GM19025 (cell line): ENCODE results near the gene RPUSD4.
A peak's percentile ranks its signal among the peaks of the same experiment; 100 is the strongest.
"Not testable (repeated sequence)": the region's sequence is repeated elsewhere in the genome, so short reads cannot be mapped to it uniquely, and the experiment has no call there.

ENCODE experiments used
- ATAC-seq: cut with Tn5 transposase; IDR thresholded peaks from one replicate; pipeline ENCODE4 v1.9.1; 2021; ENCODE audit warnings: mild to moderate bottlenecking, low read depth, moderate library complexity; ENCODE audit not compliant: unreplicated experiment

RPUSD4 gene, protein sequence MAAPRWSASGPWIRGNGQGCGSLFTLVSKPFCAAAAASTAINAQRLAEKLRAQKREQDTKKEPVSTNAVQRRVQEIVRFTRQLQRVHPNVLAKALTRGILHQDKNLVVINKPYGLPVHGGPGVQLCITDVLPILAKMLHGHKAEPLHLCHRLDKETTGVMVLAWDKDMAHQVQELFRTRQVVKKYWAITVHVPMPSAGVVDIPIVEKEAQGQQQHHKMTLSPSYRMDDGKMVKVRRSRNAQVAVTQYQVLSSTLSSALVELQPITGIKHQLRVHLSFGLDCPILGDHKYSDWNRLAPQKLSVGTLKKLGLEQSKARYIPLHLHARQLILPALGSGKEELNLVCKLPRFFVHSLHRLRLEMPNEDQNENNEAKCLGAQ

DNA sequence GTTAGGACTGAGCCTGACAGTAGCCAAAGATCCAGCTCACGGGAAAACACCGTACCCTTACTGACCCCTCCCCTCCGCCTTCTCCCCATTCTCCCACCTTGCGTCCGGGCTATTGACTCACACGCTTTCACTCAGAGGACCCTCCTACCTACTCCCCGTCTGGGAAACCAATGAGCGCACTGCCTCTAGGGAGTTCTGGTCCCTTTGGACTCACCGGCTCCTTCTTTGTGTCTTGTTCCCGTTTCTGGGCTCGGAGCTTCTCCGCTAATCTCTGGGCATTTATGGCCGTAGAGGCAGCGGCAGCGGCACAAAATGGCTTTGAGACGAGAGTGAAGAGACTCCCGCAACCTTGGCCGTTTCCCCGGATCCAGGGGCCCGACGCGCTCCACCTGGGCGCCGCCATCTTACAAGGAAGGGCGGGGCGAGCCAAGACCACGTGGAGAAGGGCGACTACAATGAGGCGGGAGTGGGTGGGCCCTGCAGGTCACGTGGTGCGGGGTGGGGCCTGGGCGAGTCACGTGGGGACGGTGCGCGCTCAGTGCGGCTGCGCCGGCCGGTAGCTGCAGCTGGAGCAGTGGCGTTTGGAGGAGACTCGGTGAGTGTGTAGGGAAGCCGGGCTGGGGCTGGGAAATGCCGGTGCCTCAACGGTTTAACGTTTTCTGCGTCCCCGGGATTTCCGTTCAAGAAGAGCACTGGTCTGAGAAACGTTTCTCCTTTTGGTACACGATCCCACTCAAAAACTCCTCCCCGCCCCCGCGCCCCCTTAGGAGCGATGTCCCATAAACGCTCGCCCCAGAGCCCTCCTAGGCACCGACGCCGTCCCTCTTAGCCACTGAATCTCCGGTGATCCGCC, at the start of gene RPUSD4, which contains the start of gene FAM118B:
Gene RPUSD4 (minus strand): TSS at position 415 of the 853 bp plus-strand sequence. CDS start 12 bp downstream, at position 403.
Gene FAM118B (plus strand): TSS at position 547 of the 853 bp plus-strand sequence. CDS start 23,220 bp downstream, outside the sequence.
- ATAC-seq, result peak; percentile 94

DNA sequence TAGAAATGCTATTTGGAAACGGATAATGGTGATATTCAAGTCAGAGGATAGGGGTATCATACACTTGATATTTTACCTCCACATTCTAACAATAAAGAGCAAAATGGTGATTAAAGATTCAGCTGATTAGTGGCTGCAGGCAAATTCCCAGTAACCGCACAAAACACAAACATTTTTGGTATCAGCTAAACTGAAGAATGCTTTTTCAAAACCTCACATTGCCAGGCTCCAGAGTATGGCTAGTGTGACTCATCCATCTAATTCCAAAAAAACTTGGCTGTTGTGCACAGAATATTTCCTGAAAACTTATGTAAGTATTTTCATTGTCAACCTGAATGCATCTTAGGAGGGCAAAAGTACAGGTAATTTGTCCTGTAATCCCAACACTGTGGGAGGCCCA, 46.3 kb upstream of the RPUSD4 start:
- ATAC-seq, result no peak

DNA sequence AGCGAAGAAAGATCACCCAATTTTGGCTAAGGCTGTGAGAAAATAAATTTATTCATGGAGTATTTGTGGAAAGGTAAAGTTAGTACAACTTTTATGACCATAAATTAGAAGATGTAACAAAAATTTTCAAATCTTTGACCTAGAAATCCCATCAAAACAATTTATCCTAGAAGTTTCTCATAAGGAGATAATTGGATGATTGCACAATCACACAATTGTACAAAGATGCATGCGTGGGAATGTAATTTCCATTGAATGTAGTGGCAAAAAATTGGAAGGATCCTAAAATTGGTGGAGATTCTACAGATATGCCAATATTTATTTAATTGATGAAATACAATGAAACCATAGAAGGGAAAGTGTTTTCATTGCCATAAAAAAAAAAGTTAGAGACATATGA, 45.7 kb upstream of the RPUSD4 start:
- ATAC-seq, result no peak

DNA sequence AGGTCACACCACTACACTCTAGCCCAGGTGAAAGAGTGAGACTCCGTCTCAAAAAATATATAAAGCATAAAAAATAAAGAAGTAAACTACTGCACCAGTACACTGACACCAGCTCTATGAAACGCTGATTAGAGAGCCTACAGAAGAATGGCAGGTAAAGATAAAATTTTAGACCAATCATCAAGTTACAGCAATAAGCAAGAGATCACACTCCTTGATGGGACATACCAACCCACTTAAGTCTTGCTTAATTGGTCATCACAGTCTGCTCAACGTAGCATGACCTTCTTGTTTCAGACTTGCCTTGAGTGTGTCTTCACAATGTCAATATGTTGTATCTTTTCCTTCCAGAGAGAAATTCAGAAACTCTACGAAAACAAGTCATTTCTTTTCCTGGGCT, 44.8 kb upstream of the RPUSD4 start:
- ATAC-seq, result no peak

DNA sequence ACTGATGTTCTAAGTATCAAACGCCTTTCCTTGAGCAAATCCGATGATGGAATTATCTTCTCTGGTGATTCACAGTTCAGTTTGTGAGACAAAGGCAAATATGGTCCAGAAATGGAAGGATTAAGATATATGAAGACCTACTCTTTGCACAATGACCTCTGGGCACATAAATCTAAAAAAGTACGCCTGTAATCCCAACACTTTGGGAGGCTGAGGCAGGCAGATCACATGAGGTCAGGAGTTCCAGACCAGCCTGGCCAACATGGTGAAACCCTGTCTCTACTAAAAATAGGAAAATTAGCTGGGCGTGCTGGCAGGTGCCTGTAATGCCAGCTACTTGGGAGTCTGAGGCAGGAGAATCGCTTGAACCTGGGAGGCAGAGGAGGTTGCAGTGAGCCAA, 44.1 kb upstream of the RPUSD4 start:
- not testable (repeated sequence) for ATAC-seq

DNA sequence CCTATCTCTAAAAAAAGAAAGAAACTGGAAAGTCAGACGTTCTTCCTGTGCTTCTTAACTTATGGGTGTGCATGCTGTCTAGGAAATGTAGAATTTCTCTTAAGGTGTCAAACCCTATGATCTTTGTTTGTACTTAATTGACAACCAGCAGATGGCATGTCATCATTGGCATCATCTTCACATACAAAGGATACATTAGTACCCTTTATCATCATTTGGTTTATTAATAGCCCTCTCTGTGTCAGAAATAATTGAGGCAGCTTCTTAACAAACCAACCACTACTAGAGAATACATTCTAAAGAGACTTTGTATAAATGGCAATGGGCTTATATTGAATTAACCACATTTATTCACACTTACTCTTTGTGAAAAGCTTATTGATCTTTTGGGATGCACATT, 43.4 kb upstream of the RPUSD4 start:
- no peak for ATAC-seq

DNA sequence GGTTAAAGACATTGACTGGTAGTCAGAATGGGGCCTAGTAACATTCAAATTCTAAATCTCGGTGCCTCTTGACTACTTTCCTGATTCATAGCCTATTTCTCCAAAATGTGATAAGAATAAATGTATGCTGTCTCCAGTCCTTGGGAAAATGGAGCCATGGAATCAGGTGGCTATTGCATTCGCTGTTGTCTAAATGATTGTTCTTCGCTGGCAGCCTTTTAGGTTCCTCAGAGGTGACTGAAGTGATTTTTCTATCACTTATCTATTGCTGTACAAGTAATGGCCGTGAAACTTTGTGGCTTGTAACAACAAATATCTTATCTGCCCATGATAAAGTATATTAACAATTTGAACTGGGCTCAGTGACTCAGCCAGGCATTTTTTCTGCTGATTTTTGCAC, 41.8 kb upstream of the RPUSD4 start:
- ATAC-seq, result no peak

DNA sequence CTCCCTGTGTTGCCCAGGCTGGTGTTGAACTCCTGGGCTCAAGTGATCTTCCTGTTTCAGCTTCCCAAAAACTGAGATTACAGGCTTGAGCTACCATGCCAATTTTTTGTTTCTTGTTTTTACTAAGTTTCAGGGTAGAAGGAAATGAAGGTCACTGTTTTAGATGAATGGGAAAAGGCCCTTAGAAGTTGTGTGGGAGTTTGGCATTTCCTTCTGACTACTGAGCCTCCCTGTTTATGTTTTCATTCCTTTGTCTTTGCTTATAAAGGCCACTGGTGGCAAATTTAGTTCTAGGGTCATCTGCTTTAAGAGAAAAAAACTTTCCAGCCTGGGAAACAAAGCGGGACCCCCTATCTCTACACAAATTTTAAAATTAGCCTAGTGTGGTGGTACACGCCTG, 35.2 kb upstream of the RPUSD4 start:
- no peak for ATAC-seq

DNA sequence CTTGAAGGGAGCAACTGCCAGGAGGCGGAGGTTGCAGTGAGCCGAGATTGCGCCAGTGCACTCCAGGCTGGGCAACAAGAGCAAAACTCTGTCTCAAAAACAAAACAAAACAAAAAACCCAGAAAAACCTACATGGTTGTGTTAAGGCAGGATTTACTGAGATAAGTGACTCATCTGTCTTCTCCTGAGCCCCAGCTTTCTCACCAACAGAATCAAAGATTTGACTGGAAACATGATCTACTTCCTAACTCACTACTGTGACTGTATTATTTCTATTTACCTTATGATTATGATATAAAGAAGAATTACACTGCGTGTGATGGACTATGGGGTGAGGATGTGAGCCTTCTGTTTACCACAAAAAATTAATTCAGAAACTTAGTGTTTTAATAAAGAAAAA, 21.9 kb upstream of the RPUSD4 start:
- no peak for ATAC-seq

DNA sequence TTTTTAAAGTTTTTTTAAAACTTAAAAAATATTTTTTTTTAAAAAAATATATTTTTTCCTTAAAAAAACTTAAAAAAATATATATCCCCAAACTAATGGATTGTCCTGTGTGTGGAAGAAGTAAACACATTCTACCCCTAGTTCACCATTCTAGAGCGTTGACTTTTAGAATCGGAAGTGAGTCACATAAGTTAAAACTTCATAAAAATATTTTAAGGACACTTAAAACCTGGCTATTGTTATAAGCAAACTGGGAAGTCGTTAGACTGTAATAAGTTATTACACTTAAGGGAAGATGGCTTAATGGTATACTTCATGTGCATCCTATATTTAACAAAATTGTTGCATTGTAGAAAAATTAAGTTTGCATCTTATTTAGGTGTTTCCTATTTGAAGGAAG, 21.2 kb upstream of the RPUSD4 start:
- ATAC-seq, result no peak

DNA sequence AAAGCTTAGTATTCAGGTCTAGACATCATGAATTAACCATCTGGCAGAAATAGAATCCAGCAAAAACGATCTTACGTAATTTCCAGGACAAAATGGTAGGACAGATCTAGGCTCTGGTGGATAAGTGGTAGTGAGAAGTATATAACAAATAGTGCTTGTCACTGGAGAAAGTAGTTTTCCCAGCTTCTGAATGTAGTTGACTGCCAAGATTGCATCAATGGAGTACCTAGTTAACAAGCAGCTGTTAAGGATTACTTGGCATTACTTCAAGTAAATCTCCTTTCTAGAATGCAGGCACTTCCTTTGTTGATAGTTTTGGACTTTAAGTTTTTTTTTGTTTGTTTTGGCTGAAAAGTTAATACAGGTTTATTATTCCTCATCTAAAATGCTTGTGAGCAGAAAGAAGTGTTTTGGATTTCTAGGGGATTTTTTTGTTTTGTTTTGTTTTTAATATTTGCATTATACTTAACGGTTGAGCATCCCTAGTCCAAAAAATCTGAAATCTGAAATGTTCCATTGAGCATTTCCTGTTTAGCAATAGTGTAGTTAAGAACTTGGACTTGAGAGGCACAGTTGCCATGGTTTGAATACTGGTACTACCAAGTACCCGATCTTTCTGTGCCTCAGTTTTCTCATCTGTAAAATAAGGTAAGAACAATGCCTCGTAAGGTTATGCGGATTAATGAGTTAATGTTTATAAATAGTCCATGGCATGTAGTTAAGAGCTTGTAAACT, 20.4 kb upstream of the RPUSD4 start:
- ATAC-seq, result no peak

DNA sequence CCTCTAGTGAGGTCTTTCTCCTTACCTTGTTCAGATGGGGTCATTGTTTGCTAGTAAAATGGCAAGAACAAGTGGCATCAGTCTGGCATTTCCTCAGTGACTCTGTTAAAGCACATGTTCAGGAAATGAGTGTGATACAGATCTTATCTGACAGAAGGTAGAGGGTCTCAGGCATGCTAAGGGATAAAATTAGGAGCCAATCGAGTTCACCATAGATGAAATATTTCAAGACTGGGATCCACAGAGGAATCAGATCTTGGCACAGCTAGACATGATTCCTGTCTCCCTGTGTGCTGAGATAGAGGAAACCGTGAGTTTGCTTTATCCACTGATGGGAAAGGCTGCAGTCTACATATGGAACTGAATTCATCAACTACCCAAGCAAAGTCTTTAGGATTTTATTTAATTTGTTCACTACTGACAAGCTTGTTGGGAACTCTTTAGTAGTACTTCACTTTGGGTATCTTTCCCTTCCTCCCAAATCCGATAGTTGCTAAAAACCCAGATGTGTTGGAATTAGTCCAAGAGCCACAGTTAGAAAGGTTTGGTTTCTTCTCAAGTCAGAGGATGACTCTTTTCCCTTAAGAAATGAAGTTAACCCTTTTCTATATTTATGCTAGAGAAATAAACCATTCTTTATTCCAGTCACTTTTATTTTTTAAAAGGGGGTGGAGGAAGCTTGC, 18.5 kb upstream of the RPUSD4 start:
- no peak for ATAC-seq

DNA sequence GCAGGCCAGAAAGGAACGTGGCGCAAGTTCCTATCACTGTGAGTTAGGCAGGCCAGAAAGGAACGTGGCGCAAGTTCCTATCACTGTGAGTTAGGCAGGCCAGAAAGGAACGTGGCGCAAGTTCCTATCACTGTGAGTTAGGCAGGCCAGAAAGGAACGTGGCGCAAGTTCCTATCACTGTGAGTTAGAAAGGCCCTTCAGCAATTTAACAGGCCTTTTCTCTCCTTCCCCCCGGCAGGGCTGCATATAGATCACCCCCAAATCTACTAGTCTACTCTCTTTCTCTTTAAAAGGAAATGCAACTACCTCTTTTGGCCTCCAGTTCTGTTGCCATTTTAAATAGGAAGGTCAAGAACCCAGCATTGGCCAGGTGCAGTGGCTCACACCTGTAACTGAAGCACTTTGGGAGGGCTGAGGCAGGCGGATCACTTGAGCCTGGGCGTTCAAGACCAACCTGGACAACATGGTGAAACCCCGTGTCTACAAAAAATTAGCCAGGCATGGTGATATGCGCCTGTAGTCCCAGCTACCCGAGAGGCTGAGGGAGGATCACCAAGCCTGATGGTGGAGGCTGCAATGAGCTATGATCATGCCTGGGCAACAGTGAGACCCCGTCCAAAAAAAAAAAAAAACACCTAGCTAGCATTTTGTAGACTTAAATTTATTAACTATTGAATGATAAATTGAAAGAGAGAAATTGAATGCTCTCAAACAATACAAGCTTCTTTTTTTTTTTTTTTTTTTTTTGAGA, 15.1 kb upstream of the RPUSD4 start:
- no peak for ATAC-seq

DNA sequence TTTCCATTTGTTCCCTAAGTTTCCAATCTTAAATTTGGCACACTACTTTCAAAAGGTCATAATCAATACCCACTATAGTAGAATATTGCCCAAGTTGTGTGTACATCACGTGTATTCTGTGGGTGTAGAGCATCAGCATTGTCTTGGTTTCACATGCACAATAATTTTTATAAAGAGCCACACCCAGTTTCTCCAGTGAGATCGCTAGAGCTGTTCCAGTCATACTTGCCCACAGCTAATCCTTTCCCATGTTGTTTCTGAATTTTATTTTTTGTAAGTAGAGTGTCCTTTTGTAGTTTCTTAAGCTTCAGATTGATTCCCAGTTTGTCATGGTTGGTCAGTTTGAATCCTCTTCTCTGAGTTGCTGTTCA, 13.8 kb upstream of the RPUSD4 start:
- no peak for ATAC-seq

DNA sequence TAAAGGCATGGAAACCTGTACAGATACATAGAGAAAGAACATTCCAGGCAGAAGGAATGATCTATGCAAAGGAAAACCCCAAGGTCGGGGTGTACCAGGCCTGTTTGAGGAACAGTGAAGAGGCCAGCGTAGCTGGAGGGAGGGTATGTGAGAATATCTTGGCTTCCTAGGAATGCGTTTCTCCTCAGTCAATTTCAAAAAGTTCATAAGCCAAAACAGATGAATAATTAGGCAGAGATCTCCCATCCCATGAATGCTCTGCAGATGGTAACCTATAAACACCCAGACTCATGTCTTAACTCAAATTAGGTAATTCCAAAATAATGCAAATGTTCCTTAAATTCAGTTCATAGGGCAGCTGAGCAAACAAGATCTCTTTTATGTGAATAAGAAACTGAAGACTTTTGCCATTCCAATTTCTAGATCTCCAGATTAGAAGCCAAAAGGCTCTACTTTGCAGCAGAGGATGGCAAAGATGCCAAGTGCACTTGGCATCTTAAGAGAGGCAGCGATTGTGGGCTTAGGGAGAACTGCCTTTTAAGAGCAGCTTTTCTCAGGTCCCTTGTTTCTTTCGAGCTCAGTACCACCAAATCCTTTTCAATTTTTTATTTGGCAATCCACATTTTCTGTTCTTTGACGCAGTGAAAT, 13.3 kb upstream of the RPUSD4 start:
- no peak for ATAC-seq

DNA sequence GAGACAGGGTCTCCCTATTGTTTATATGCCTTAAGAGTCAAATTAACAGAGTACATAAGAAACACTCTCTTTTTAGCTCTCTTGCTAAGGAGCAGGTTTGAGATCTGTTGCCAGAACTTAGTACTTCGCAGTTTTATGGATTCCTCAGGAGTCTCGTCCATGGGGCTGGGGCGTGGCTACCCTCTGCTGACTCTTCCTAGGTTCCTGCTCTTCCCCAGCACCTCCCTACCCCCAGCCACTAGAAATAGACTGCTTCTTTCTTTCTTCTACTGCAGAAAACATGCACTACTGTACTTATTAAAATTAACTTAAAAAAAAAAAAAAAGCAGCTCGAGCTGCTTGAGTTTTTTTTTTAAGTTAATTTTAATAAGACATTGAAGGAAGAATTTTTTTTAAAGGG, 8.1 kb upstream of the RPUSD4 start:
- ATAC-seq, result no peak

DNA sequence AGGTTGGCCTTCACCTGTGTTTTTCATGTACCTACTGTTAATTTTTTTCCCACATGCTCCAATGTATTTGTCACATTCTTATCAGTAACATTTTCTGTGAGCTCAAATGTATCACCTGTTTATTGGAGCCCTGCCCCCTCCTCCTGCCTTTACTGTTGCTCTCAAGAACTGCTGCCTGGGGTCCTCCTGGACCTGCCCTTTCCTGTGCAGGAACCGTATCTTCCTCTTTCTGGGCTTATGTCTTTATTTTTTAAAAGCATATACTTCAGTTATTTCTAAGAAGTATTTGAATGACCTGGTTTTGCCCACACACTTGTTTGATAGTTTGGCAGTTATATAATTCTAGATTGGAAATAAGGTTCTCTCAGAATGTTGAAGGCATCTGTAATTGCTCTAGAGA, 6.0 kb upstream of the RPUSD4 start:
- no peak for ATAC-seq

DNA sequence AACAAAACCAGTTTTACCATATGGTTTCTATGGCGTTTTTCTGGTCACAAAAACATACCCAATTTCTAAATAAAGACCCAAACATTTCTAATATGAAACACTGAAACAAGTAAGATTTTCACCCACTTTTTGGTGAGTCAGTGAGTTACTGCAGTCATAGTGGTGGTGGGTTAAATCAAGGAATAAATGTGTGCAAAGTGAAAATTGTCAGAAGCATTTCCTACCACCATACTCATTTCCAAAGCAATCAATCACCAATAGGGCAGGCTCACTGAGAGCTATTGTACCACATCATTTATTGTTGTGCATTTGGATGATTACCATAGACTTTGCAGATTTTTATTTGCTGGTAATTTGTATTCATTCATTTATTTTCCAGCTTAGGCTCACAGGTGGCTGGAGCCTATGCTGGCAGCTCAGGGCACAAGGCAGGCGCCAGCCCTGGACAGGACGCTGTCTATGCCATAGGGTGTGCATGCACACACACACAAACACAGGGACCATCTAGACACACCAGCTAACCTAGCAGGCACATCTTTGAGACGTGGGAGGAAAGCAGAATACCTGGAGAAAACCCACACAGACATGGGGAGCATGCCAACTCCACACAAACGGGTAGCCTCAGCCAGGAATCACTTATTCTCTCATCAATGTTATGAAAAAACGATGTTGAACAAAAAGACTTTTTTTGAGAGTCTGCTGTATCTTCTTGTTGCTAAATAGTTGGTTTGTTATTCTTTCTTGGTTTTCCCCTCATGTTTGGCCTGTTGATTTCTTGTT, 5.3 kb upstream of the RPUSD4 start:
- ATAC-seq, result no peak

DNA sequence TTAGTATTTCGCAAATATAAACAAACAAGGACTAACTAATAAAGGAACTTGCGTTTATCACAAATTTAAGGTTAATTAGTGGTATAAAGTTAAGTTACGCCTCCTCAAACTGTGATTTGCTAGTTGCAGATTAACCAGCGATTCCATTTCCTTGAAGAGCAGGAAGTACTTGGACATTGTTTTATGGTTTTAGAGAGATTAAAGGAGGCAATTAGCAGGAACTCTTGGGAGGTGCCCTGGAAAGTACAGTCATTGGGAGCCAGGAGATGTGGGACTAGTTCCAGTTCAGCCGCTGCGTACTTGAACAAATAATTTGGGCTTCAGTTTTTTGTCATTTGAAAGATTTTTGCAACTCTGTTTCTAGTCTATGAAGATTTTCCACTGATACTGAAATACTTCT, 3.4 kb upstream of the RPUSD4 start:
- no peak for ATAC-seq
